ENCODE data around the gene LRP5.

DNA sequence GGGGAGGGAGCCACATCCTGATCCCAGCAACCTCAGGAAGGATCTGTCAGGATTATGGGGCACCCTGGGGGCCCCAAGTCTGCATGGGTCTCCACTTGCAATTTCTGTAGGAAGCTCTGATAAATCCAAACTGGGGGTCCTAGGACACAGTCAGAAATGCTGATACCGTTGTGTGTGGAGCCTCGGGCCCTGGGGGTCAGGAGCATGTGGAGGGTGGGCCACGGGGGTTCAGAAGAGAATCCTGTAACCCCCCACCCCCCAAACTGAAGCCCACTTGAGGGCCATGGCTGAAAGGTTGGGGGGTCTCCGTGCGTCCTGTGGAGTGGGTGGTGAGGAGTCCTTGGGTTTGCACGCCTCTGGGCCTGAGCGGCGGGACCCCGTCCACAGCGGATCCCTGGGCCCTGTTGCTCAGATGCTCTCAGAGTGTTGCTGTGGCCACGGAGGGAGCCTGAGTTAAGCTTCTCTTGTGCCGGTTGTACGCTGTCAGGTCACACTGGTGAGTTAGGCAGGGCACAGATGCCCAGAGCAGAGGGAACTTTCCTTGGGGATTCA is 72.2 kb downstream of the LRP5 start:
- TF ChIP-seq, protein P1, sequence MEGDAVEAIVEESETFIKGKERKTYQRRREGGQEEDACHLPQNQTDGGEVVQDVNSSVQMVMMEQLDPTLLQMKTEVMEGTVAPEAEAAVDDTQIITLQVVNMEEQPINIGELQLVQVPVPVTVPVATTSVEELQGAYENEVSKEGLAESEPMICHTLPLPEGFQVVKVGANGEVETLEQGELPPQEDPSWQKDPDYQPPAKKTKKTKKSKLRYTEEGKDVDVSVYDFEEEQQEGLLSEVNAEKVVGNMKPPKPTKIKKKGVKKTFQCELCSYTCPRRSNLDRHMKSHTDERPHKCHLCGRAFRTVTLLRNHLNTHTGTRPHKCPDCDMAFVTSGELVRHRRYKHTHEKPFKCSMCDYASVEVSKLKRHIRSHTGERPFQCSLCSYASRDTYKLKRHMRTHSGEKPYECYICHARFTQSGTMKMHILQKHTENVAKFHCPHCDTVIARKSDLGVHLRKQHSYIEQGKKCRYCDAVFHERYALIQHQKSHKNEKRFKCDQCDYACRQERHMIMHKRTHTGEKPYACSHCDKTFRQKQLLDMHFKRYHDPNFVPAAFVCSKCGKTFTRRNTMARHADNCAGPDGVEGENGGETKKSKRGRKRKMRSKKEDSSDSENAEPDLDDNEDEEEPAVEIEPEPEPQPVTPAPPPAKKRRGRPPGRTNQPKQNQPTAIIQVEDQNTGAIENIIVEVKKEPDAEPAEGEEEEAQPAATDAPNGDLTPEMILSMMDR (IDR thresholded peaks at IDR 0.05), result no peak
- no peak for TF ChIP-seq POLR2A (IDR thresholded peaks at IDR 0.05)
- no peak for TF ChIP-seq POLR2AphosphoS5 (IDR thresholded peaks at IDR 0.05)
- TF ChIP-seq EP300 (IDR thresholded peaks at IDR 0.05), result no peak

All from suprapubic skin (tissue), 4 donors.